BJ (cell line): ENCODE results near the gene KRTAP5-2. TPM values are rescaled to one million over a fixed set of nuclear protein-coding genes. Genes with fewer than 3 reads are reported as not detected.

Source experiments
- CTCF ChIA-PET: fragments of 350-600 bp; formaldehyde crosslinking; extraction: SDS; loops from one replicate; lab custom pipeline; 2021; ENCODE audit warnings: antibody characterized with exemption, inconsistent platforms; lab: Yijun Ruan, JAX
- POLR2A ChIA-PET: fragments of 300-600 bp; sonication (Branson Sonifier 250); formaldehyde crosslinking; extraction: SDS; loops from one replicate; lab custom pipeline; 2021; ENCODE audit warnings: antibody characterized with exemption; lab: Charles Lee
- DNase-seq: peaks from one replicate; pipeline ENCODE4 v3.0.0-alpha.2; 2011; ENCODE audit warnings: low read depth
- H3K27me3 ChIP-seq: 2 replicates; pipeline ENCODE4 v1.6.0; 2011; ENCODE audit warnings: low read length; ENCODE audit not compliant: control insufficient read depth, insufficient read depth
- H3K36me3 ChIP-seq: 2 replicates; pipeline ENCODE4 v1.5.1; 2011; ENCODE audit warnings: low read length; ENCODE audit not compliant: control insufficient read depth, insufficient read depth
- H3K4me3 ChIP-seq: 2 replicates; pipeline ENCODE4 v1.5.1; 2011; ENCODE audit warnings: low read depth, mild to moderate bottlenecking, control low read depth, low read length
- CTCF ChIP-seq: IDR thresholded peaks from 2 replicates; pipeline ENCODE4 v1.5.1; 2011; ENCODE audit warnings: low read depth, mild to moderate bottlenecking, control low read depth, inconsistent platforms, low read length, moderate library complexity; ENCODE audit not compliant: insufficient read depth
- polyA plus RNA-seq: library from polyadenylated mRNA; depleted of rRNA; stranded (reverse); fragments of >200 nt; gene quantifications from 2 replicates; pipeline ENCODE4 v1.2.3, GENCODE V29; 2011; rRNA removed

Gene KRTAP5-2
- polyA plus RNA-seq, 1 experiment = not detected

GRCh38 chr11:1547467-1548098 lies 50.5 kb downstream of the KRTAP5-2 start:
- POLR2A ChIA-PET = no interaction called here
- H3K36me3 ChIP-seq = no peaks in the 10 kb centered on the region
- no peak for DNase-seq
- CTCF ChIA-PET = interaction anchor here (0.7 to 10.5 kb wide), 16 partner anchors 11 to 493 kb away, joined by 3 to 301 read pairs (median 6); partner anchors contain the start of genes DUSP8 and KRTAP5-3
- TF ChIP-seq CTCF = no peak
- H3K4me3 ChIP-seq = no peak overlapping the region
- peaks cover 30% of the 10 kb centered on the region for H3K27me3 ChIP-seq

Other genes starting within 250 kb of the KRTAP5-2 start
- 0.18 and 0.28 TPM in 2 replicates for gene BRSK2, start 208.4 kb downstream of the KRTAP5-2 start, polyA plus RNA-seq
- gene MOB2, start 111.5 kb downstream of the KRTAP5-2 start, polyA plus RNA-seq = 36.0 and 61.3 TPM in 2 replicates
- 1.9 and 3.4 TPM in 2 replicates for gene DUSP8, start 26.0 kb downstream of the KRTAP5-2 start, polyA plus RNA-seq
- not detected in 2 replicates for gene KRTAP5-1, start 13.0 kb downstream of the KRTAP5-2 start, polyA plus RNA-seq
- not detected in 2 replicates for gene KRTAP5-3, start 10.2 kb upstream of the KRTAP5-2 start, polyA plus RNA-seq
- not detected in 2 replicates for gene KRTAP5-4, start 23.8 kb upstream of the KRTAP5-2 start, polyA plus RNA-seq
- gene KRTAP5-5, start 31.5 kb upstream of the KRTAP5-2 start, polyA plus RNA-seq = not detected in 2 replicates
- gene KRTAP5-6, start 98.9 kb upstream of the KRTAP5-2 start, polyA plus RNA-seq = not detected in 2 replicates
- gene IFITM10, start 152.3 kb upstream of the KRTAP5-2 start, polyA plus RNA-seq = 0.06 and 0.22 TPM in 2 replicates
- gene CTSD, start 165.6 kb upstream of the KRTAP5-2 start, polyA plus RNA-seq = 89.9 and 206 TPM in 2 replicates
- gene SYT8, start 236.7 kb upstream of the KRTAP5-2 start, polyA plus RNA-seq = not detected in 2 replicates
- not detected in 2 replicates for gene TNNI2, start 240.7 kb upstream of the KRTAP5-2 start, polyA plus RNA-seq